Keratinocyte (primary cell): ENCODE measurements around the gene ECI1. TPM values are rescaled to one million over a fixed set of nuclear protein-coding genes. Genes with fewer than 3 reads are reported as not detected.

ENCODE experiments used
- DNase-seq: peaks from one replicate; pipeline ENCODE4 v3.0.0-alpha.2; 2011; ENCODE audit warnings: low read depth, missing footprints, low spot score
- FAIRE-seq: peaks from 2 replicates; lab custom pipeline; 2011; peaks lifted over from hg19 to GRCh38; lab: Jason Lieb, UNC
- H2AFZ ChIP-seq: 2 replicates; pipeline ENCODE4 v1.6.0; 2012; ENCODE audit warnings: low read length, control low read depth, inconsistent platforms; ENCODE audit not compliant: control insufficient read depth
- H3K27ac ChIP-seq: 2 replicates; pipeline ENCODE4 v1.5.1; 2011; ENCODE audit warnings: low read length; ENCODE audit not compliant: control insufficient read depth, insufficient read depth
- H3K27me3 ChIP-seq: 3 replicates; pipeline ENCODE4 v1.6.0; 2011; ENCODE audit warnings: low read length; ENCODE audit not compliant: control insufficient read depth, insufficient read depth; ENCODE audit errors: extremely low read depth
- H3K36me3 ChIP-seq, 2 experiments: 2 replicates in 1 of 2; 3 replicates in 1 of 2; pipeline ENCODE4 v1.5.1; 2011; ENCODE audit warnings: low read length in 2 of 2, mild to moderate bottlenecking in 1 of 2; ENCODE audit not compliant: control insufficient read depth in 2 of 2, insufficient read depth in 2 of 2; ENCODE audit errors: extremely low read depth in 1 of 2
- H3K4me1 ChIP-seq: 3 replicates; pipeline ENCODE4 v1.5.1; 2011; ENCODE audit warnings: low read length; ENCODE audit not compliant: control insufficient read depth, insufficient read depth; ENCODE audit errors: extremely low read depth
- H3K4me2 ChIP-seq: 3 replicates; pipeline ENCODE4 v1.6.0; 2011; ENCODE audit warnings: low read depth, low read length; ENCODE audit not compliant: control insufficient read depth, insufficient read depth; ENCODE audit errors: extremely low read depth
- H3K4me3 ChIP-seq, 3 experiments: fragments of 200-600 bp in 1 of 3; sonication (generic) in 1 of 3; 2 replicates in 2 of 3; 3 replicates in 1 of 3; pipeline ENCODE4 v1.5.1; 2011 to 2016; ENCODE audit warnings: low read length in 3 of 3, mild to moderate bottlenecking in 3 of 3, control low read depth in 2 of 3, inconsistent platforms in 1 of 3, low read depth in 1 of 3, mixed read lengths in 1 of 3, mixed run types in 1 of 3, moderate library complexity in 1 of 3; ENCODE audit not compliant: control insufficient read depth in 2 of 3, insufficient read depth in 2 of 3; ENCODE audit errors: extremely low read depth in 1 of 3
- H3K79me2 ChIP-seq: 2 replicates; pipeline ENCODE4 v1.6.0; 2012; ENCODE audit warnings: low read length; ENCODE audit not compliant: control insufficient read depth, insufficient read depth
- H3K9ac ChIP-seq: 3 replicates; pipeline ENCODE4 v1.6.0; 2011; ENCODE audit warnings: low read length; ENCODE audit not compliant: control insufficient read depth, insufficient read depth; ENCODE audit errors: extremely low read depth
- H3K9me1 ChIP-seq: 3 replicates; pipeline ENCODE4 v1.6.0; 2011; ENCODE audit warnings: low read length; ENCODE audit not compliant: control insufficient read depth, insufficient read depth; ENCODE audit errors: extremely low read depth
- H3K9me3 ChIP-seq: 2 replicates; pipeline ENCODE4 v1.5.1; 2012; ENCODE audit warnings: low read depth, low read length; ENCODE audit not compliant: control insufficient read depth
- H4K20me1 ChIP-seq: 3 replicates; pipeline ENCODE4 v1.6.0; 2011; ENCODE audit warnings: low read length; ENCODE audit not compliant: control insufficient read depth, insufficient read depth; ENCODE audit errors: extremely low read depth
- CTCF ChIP-seq, 3 experiments: IDR thresholded peaks in 1 of 3; conservative IDR thresholded peaks in 1 of 3; optimal IDR thresholded peaks in 1 of 3; 2 replicates in 2 of 3; 3 replicates in 1 of 3; pipeline versions ENCODE3 to v1.5.1; 2011; ENCODE audit warnings: low read length in 3 of 3, mild to moderate bottlenecking in 3 of 3, moderate library complexity in 2 of 3, control low read depth in 1 of 3, inconsistent platforms in 1 of 3; ENCODE audit not compliant: insufficient read depth in 2 of 3; ENCODE audit errors: extremely low read depth in 1 of 3
- EZH2 ChIP-seq: IDR thresholded peaks from one replicate; pipeline ENCODE4 v1.6.1; 2012; ENCODE audit warnings: inconsistent platforms, mild to moderate bottlenecking, low read length, moderate library complexity
- dilution Hi-C: fragments of 300-500 bp; cut with MboI; formaldehyde crosslinking; loops from one replicate; pipeline ENCODE4 v1.7.0; 2020; ENCODE audit warnings: low sequenced_read_pairs; ENCODE audit not compliant: extremely low pct_ligation_motif_present
- polyA plus RNA-seq, 5 experiments: library from polyadenylated mRNA; depleted of rRNA in 3 of 5; stranded (reverse) in 3 of 5; stranded (forward) in 1 of 5; unstranded in 1 of 5; fragments of >200 nt; gene quantifications; 1 replicate in 1 of 5; 2 replicates in 3 of 5; 3 replicates in 1 of 5; pipeline versions ENCODE4 v1.2.1 to v1.2.3, GENCODE V29; 2011 to 2012; ENCODE audit warnings: missing spikeins in 2 of 5, low read depth in 1 of 5, low replicate concordance in 1 of 5

Gene ECI1
- polyA plus RNA-seq, 1 donor (not counting 4 experiments of a cell fraction or from before 2014, with no cell fraction given): 19.7 TPM

DNA sequence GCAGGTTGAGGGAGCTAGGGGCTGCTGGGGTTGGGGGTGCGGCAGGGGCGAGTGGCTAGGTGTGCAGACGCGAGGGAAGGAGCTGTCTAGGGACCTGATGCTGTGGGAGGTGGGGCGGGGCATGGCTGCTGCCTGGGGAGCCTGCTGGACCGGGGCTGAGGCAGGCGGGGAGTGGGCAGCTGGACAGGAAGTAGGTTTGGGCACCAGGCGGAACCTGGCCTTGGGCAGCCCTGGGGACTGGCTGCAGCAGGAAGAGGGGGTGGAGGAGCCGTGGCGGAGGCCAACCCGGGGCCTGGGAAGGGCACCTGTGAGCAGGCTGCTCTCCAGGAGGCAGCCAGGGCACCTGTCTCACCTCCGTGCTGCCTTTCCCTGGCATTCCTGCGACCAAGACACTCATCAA is 21.0 kb downstream of the ECI1 start:
- peaks cover 26 to 51% of the 10 kb centered on the region in 2 experiments for H3K36me3 ChIP-seq
- no peaks in the 10 kb centered on the region for H3K27me3 ChIP-seq
- DNase-seq: no peak
- no peak overlapping the region for H3K27ac ChIP-seq
- H4K20me1 ChIP-seq: peaks cover 2% of the 10 kb centered on the region
- H3K79me2 ChIP-seq: peaks cover 29% of the 10 kb centered on the region
- no peak overlapping the region for H3K4me3 ChIP-seq
- H3K4me1 ChIP-seq: peaks cover 17% of the 10 kb centered on the region
- H2AFZ ChIP-seq: no peak overlapping the region
- H3K9me3 ChIP-seq: no peaks in the 10 kb centered on the region
- H3K9ac ChIP-seq: no peak overlapping the region
- dilution Hi-C loops: no loop called here
- no peak overlapping the region for H3K4me2 ChIP-seq
- TF ChIP-seq EZH2 (no peak), CTCF (optimal IDR thresholded peaks at IDR 0.05 in 1 of 3, IDR thresholded peaks at IDR 0.05 in 1 of 3, conservative IDR thresholded peaks at IDR 0.05 in 1 of 3; ENCODE audit: extremely low read depth in 1 of 3, insufficient read depth in 2 of 3, low read length in 3 of 3) (no peak)
- FAIRE-seq: no peak
- peaks cover 3% of the 10 kb centered on the region for H3K9me1 ChIP-seq

DNA sequence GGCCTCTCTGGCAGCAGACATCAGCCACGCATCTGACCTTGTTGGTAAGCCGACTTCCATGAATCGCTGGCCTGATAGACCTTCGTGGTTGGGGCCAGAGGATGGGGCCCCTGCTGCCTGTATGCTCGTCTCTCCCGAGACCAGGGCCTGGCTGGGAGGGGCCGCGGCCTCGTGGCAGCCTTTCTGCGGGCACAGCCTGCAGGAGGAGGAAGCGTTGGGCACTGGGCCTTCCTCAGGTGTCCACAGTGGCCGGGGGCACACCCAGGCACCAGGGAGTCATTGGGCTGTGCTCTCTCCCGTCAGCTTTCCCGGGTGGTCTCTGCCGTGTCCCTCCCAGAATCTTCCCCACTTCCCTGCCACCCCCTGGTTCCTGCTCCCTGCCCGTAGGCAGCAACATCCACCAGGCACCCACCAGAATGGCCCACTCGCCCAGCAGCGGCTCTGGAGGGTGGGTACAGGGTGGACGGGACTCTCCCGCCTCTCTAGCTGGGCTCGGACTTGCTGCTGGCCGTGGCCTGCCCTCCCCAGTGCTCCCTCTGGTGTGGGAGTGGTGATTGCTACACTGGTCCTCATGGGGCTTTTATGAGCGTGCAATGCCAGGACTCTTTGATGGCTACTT is 21.6 kb downstream of the ECI1 start:
- TF ChIP-seq CTCF (optimal IDR thresholded peaks at IDR 0.05 in 1 of 3, IDR thresholded peaks at IDR 0.05 in 1 of 3, conservative IDR thresholded peaks at IDR 0.05 in 1 of 3; ENCODE audit: extremely low read depth in 1 of 3, insufficient read depth in 2 of 3, low read length in 3 of 3) (no peak), EZH2 (no peak)
- DNase-seq (no peak), FAIRE-seq (no peak)
- no peak overlapping the region for H3K9ac ChIP-seq
- no peak overlapping the region for H3K4me2 ChIP-seq
- peaks cover 22 to 46% of the 10 kb centered on the region in 2 experiments for H3K36me3 ChIP-seq
- H2AFZ ChIP-seq: no peak overlapping the region
- peaks cover 3% of the 10 kb centered on the region for H3K9me1 ChIP-seq
- H3K27ac ChIP-seq: no peak overlapping the region
- H3K9me3 ChIP-seq: no peaks in the 10 kb centered on the region
- dilution Hi-C loops: no loop called here
- no peaks in the 10 kb centered on the region for H4K20me1 ChIP-seq
- peaks cover 35% of the 10 kb centered on the region for H3K79me2 ChIP-seq
- H3K27me3 ChIP-seq: no peaks in the 10 kb centered on the region
- no peak overlapping the region for H3K4me3 ChIP-seq
- peaks cover 17% of the 10 kb centered on the region for H3K4me1 ChIP-seq
